Stimulated activated CD4-positive, alpha-beta T cell treated with anti-CD3 and anti-CD28 coated beads, Interleukin-1b, Interleukin-23, amount 100 ng/mL, for 24 hours (primary cell): ENCODE measurements around the gene TENT4B.
"Not testable (repeated sequence)": the region's sequence is repeated elsewhere in the genome, so short reads cannot be mapped to it uniquely, and the experiment has no call there.

Source experiments
- DNase-seq, 4 experiments: peaks; one replicate each; pipeline ENCODE4 v3.0.0-alpha.2; 2020; ENCODE audit warnings: low read depth in 4 of 4, low spot score in 1 of 4

The TENT4B gene

GRCh38 chr16:50229149-50229726 lies 76.1 kb downstream of the TENT4B start:
- DNase-seq, result no peak

DNA sequence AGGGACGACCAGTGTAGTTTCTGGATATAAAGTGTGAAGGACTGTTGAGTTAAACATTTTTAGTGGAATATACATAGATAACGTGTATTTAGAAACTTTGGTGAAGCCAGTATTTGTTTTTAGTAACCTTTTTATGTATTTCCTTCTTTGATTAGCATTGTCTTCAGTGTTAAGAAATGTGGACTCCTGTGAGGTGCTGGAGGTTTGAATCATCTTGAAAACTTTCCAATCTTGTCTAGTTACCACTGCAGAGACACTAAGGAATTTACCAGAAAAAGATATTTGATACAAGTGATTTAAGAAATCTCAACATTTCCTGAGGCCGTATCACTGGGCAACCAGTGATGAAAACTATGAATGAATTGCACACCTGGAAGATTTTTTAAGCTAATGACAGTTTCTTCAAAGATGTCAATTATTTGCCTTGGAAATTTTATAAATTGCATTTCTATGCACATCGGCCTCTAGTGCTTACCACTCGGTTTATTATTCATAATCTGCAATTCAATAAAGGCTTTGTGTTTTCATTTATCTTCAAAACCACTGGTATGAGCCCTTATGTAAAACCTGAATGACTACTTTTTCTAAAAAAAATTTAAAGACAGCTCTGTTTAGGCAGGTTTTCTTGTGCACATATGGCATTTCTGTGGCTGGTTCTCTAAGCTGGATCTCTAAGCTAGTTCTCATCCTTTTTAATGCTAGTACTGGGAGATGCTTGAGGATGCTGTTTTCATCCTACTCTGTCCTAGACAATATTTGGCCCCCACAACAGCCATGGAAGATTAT lies 81.9 kb downstream of the TENT4B start:
- no peak for DNase-seq

- no peak for DNase-seq
These were observed 82.5 kb downstream of the TENT4B start for GRCh38 chr16:50235581-50235980.

DNA sequence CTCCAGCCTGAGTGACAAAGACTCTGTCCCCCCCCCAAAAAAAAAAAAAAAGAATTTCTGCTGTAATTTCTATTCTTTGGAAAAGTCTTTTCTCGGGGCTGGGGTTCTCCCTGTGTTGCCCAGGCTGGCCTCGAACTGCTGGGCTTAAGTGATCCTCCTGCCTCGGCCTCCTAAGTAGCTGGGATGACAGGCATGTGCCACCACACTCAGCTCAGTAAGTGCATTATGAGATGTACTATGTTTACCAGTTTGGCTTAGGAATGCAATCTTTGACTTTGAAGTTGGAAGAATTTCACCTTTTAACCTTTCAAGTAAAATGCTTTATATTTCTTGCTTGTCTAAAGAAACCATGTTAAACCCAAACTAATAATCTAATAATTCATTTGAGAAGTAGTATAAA lies 85.2 kb downstream of the TENT4B start:
- no peak for DNase-seq

GRCh38 chr16:50238868-50239301 lies 85.8 kb downstream of the TENT4B start:
- no peak for DNase-seq

GRCh38 chr16:50243024-50243423 lies 89.9 kb downstream of the TENT4B start:
- not testable (repeated sequence) for DNase-seq

- DNase-seq, result no peak
These were observed 91.0 kb downstream of the TENT4B start for GRCh38 chr16:50244140-50244503.

- no peak for DNase-seq
These were observed 91.7 kb downstream of the TENT4B start for GRCh38 chr16:50244504-50245416.

- peak in 1 of 4 experiments; percentile 64 for DNase-seq
These were observed 92.6 kb downstream of the TENT4B start for GRCh38 chr16:50245417-50246298.

GRCh38 chr16:50246299-50247122 lies 93.4 kb downstream of the TENT4B start:
- no peak for DNase-seq

GRCh38 chr16:50247123-50247905 lies 94.2 kb downstream of the TENT4B start:
- no peak for DNase-seq

DNA sequence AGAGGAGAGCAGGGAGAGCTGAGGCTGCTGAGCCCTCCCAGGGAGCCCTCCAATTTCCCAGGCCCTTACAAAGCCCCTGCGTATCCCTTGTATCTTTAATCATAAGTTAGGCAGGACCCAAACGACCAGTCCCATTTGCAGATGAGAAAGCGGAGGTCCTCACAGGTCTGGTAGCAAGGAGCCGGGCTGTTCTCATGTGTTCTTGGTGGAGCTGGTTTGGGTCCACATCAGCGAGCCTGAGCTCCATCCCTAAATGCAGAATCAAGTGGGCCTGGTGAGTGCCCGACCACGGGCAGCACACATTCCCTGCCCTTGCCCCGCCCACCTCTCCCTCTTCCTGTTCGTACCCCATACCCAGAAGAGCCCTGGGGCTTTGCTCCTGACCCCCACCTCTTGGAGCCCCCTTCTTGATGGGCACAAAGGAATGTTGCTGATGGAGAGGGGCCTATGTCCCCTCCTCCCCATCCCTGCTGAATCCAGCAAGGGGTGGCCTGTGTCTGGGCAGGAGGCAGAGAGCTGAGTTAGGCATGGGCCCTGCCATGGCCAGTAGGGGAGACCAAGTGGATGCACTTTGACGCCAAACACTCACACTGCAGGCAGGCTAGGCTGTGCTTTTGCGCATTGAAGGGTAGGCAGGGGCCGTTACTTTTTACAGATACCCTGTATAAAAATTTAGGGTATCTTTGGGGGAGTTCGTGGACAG lies 95.0 kb downstream of the TENT4B start:
- DNase-seq, result no peak

DNA sequence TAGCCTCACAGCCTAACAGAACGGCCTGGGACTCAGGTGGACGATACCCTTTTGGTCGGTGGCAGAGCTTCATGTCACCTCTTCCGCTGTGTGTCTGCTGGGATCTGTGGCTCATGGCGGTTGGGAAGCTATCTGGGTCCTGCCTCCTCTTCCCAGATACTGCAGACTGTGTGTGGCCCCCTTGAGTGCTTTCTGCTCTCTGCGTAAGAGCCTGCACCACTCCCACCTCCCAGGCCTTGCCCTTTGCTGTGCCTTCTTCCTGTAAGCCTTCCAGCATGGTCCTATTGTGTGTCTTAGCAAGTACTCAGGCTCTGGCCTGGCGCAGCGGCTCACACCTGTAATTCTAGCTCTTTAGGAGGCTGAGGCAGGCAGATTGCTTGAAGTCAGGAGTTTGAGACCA lies 95.7 kb downstream of the TENT4B start:
- no peak for DNase-seq

- no peak for DNase-seq
These were observed 98.4 kb downstream of the TENT4B start for GRCh38 chr16:50251375-50252081.

DNA sequence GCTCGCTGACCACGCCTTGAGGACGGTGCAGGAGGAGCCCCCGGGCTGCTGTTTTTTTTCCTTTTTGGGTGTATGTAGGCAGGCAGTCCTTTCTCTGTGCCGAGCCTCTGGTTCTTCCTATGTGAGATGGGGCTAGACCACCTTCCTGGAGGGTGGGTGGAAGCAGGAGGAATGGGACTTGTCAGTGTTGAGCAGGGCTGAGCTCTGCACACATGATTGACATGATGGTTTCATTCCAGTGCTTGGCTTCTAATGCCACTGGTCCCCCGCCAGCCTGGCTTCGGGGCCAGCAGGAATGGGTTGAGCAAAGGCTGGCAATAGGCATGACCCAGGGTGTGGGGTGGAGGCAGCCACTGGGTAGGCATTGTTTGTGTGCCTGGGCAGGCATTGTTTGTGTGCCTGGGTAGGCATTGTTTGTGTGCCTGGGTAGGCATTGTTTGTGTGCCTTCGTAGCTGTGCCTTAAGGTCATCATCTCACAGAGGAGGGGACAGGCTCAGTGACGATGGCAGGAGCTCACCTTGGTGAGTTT lies 99.0 kb downstream of the TENT4B start:
- no peak for DNase-seq

DNA sequence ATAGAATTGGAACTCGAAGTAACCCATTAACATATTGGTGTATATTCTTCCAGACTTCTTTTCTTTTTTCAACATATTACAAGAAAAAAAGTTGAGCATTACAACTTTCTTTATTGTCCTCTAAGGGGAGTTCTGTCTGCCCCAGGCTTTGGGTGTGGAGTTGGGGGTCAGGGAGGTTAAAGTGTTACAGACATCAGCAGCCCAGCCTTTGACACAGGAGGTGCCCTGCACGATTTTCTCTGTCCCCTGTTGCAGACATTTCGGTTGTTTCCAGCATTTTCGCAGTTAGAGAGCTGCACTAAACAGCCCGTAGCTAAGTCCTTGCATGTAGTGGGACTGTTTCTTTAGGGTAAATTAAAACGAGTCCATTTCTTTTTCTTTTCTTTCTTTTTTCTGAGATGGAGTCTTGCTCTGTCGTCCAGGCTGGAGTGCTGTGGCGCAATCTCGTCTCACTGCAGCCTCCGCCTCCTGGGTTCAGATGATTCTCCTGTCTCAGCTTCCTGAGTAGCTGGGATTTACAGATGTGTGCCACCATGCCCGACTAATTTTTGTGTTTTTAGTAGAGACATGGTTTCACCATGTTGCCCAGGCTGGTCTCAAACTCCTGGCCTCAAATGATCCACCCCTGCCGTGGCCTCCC lies 99.9 kb downstream of the TENT4B start:
- DNase-seq, result no peak

GRCh38 chr16:50253514-50253910 lies 100.4 kb downstream of the TENT4B start:
- no peak for DNase-seq
